ENCODE data around the gene SLC25A42.

GRCh38 chr19:19032420-19033175 is 31.2 kb upstream of the SLC25A42 start:
- TF ChIP-seq CTCF (IDR thresholded peaks at IDR 0.05 in 4 of 5, conservative IDR thresholded peaks at IDR 0.05 in 1 of 5) (no peak), POLR2A (IDR thresholded peaks at IDR 0.05) (no peak)
